Placental epithelial cell (primary cell): ENCODE data around the gene SRP72. TPM values are rescaled to one million over a fixed set of nuclear protein-coding genes. Genes with fewer than 3 reads are reported as not detected.

ENCODE experiments used
- total RNA-seq: library from RNA; depleted of rRNA; stranded (reverse); fragments of >200 nt; gene quantifications from 2 replicates; pipeline ENCODE4 v1.2.3, GENCODE V29; 2012

Gene SRP72
- 55.4 and 132 TPM in 2 replicates for total RNA-seq

GRCh38 chr4:56467284-56468096, at the start of gene SRP72:
TSS of gene SRP72 (plus strand) at chr4:56467617. CDS start at chr4:56467636, 19 bp downstream.

GRCh38 chr4:56435140-56435926, 32.1 kb upstream of the SRP72 start, which contains the start of gene PPAT:
TSS of gene PPAT (minus strand) at chr4:56435615. CDS start at chr4:56435477, 138 bp downstream.

GRCh38 chr4:56505269-56506130, 38.1 kb downstream of the SRP72 start, which contains the start of gene ARL9:
TSS of gene ARL9 (plus strand) at chr4:56505791. CDS start at chr4:56505863, 72 bp downstream.

Other genes starting within 250 kb of the SRP72 start
- 9.9 and 12.2 TPM in 2 replicates for gene AASDH, start 80.1 kb upstream of the SRP72 start, total RNA-seq
- 7.9 and 13.0 TPM in 2 replicates for gene PPAT, start 32.0 kb upstream of the SRP72 start, total RNA-seq
- 20.4 and 38.5 TPM in 2 replicates for gene PAICS, start 31.4 kb upstream of the SRP72 start, total RNA-seq
- under 0.01 and 0.22 TPM in 2 replicates for gene ARL9, start 38.2 kb downstream of the SRP72 start, total RNA-seq
- 0.65 and 7.1 TPM in 2 replicates for gene HOPX, start 213.7 kb downstream of the SRP72 start, total RNA-seq